ENCODE measurements around the gene FBRSL1.
A peak's percentile ranks its signal among the peaks of the same experiment; 100 is the strongest.

Gene FBRSL1

DNA sequence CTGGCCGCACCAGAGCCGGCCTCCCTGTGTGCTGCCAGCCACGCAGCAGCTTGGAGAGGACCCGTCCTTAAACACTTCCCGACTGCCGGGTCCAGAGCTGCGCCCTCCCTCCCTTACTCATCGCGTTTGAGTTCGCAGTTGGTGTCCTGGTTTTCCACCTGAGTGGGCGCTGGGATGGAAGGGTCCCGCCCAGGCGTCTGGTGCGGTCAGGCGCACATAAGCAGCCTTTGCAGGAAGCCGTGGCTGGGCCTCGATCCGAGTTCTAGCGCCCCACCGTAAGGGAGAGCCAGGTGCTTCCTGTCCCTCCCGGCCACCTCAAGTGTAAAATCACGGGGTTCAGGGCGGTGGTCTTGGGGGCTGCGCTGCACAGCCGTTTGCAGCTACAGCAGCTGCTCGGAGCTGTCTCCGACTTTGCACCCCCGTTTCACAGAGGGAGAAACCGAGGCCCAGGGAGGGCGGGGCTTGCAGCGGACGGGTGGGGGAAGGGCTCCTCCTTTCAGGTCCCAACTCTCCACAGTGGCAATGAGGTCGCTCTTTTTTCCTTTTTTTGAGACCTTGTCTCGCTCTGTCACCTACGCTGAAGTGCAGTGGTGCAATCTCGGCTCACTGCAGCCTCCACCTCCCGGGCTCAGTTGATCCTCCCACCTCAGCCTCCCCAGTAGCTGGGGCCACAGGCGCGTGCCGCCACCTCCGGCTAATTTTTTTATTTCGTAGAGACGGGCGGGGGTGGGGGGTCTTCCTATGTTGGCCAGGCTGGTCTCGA lies 69.1 kb downstream of the FBRSL1 start:
- no peak for DNase-seq (ENCODE audit: low spot score)

DNA sequence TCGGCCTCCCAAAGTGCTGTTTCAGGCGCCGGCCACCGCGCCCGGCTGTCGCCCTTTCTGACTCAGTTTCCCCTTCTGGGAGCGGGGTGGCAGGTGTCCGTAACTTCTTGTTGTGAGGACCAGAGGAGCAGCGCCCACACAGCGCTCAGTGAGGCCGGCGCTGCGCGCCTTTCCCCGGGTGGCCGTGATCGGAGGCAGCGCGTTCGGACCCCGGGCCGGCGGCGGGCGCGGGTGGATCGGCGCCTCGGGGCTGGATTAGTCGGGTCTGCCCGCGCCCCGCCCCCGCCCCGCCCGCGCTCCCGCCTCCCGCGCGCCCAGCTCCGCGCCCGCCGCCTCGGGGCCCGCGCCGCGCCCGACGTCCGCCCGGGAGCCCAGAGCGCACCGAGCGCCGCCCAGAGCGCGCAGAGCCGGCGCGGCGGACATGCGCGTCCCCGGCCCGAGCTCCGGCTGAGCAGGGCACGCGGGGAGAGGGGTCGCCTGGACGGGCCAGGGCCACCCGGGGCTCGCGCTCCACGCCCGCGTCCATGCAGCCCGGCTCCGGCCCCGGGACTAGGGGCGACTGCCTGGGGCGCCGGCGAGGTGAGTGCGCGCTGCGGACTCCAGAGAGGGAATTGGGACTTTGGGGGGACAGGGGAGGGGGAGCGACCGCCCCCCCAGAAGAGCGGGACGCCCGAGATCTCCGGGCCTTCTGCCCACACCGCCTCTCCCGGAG lies 69.9 kb downstream of the FBRSL1 start:
- peak; percentile 80 for DNase-seq (ENCODE audit: low spot score)

DNA sequence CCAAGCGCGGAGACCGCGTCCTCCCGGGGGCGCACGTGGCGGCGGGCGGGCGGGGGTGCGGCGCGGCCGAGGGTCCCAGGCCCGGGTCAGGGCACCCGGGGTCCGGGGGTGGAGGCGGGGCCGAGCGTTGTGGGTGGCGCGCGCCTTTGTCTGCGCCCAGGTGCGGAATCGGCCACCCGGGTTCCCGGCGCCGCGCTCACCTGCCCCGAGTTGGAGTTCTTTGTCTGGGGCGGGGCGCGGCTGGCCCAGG lies 70.3 kb downstream of the FBRSL1 start:
- no peak for DNase-seq (ENCODE audit: low spot score)

DNA sequence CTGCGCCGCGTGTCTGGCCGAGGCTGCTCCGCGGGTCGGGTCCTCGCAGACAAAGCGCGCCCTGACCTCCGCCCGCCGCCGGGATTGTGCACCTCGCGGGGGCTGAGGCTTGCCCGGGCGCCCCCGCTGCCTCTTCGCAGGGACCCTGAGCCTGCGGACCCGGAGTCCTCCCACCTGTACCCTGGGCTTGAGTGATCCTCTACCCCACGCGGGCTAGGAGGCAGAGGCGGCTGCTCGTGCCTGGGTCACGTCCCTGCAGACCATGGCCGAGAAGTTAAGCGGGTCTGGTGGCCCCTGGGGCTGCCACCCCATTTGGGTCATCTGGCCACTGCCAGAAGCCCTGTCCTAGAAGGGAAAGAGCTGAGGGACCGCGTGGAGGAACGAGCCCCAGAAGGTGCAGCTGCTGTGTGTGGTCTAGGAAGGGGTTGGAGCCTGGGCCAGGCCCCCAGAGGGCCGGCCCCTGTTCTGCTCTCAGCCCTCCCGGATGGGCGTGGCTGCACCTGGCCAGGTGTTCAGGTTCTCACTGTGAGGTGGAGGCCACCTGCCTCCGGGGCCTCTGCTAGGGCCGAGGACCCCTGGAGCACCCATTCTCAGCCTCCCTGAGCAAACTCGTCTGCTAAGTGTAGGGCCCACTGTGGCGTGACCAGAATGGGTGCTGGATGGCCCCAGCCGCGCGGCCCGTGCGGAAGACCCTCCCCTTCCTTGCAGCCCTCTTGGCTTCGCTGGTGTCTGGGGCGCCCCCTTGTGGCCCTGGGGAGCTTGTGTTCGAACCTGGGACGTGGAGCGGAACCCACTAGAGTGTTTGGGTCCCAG lies 70.9 kb downstream of the FBRSL1 start:
- DNase-seq (ENCODE audit: low spot score): peak; percentile 81

Data from left forelimb (tissue), 1 donor.